DOHH2 (cell line): ENCODE measurements around the gene ATP2C1.

Experiments
- EZH2phosphoT487 ChIP-seq: fragments of 200-600 bp; sonication (generic); IDR thresholded peaks from 2 replicates; pipeline ENCODE4 v1.6.1; 2017; ENCODE audit warnings: borderline replicate concordance, mild to moderate bottlenecking, antibody characterized with exemption, low read length, moderate library complexity, mixed read lengths
- TF ChIP-seq, protein P1 (sequence below): fragments of 200-600 bp; sonication (generic); IDR thresholded peaks from one replicate; pipeline ENCODE4 v1.5.1; 2014; ENCODE audit warnings: antibody characterized with exemption, mild to moderate bottlenecking, low read depth, low read length; ENCODE audit not compliant: poor library complexity, severe bottlenecking

DNA sequence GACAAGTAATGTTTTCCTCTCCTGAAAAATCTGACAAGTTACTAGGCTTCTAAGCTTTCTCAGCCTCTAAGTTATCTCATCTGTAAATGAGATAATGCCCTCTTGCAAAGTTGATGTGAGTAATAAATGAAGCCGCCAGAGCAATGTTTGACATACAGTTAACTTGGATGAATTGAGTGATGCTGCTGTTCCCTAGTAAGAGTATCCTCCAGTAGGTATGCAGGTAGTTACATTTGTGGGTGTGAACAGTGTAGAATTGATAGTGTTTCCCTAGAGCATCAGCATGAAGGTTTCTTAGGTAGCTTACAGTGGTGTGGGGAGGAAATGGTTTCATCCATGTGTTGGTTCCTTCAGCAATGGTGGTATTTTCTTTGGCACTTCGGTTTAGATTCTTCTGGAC lies 3.4 kb downstream of the ATP2C1 start:
- TF ChIP-seq, protein P1, sequence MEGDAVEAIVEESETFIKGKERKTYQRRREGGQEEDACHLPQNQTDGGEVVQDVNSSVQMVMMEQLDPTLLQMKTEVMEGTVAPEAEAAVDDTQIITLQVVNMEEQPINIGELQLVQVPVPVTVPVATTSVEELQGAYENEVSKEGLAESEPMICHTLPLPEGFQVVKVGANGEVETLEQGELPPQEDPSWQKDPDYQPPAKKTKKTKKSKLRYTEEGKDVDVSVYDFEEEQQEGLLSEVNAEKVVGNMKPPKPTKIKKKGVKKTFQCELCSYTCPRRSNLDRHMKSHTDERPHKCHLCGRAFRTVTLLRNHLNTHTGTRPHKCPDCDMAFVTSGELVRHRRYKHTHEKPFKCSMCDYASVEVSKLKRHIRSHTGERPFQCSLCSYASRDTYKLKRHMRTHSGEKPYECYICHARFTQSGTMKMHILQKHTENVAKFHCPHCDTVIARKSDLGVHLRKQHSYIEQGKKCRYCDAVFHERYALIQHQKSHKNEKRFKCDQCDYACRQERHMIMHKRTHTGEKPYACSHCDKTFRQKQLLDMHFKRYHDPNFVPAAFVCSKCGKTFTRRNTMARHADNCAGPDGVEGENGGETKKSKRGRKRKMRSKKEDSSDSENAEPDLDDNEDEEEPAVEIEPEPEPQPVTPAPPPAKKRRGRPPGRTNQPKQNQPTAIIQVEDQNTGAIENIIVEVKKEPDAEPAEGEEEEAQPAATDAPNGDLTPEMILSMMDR: no peak
- TF ChIP-seq EZH2phosphoT487: no peak
